Ishikawa (cell line): Measurements from ENCODE around the gene SH3RF3.

Experiments used
- EGR1 ChIP-seq: IDR thresholded peaks from 2 replicates; pipeline ENCODE4 v1.6.1; 2012
- EP300 ChIP-seq: IDR thresholded peaks from 2 replicates; pipeline ENCODE4 v1.6.1; 2012; ENCODE audit warnings: borderline replicate concordance
- REST ChIP-seq: IDR thresholded peaks from 2 replicates; pipeline ENCODE4 v1.6.1; 2012; ENCODE audit warnings: low read depth, mild to moderate bottlenecking
- TAF1 ChIP-seq: IDR thresholded peaks from 2 replicates; pipeline ENCODE4 v1.6.1; 2012; ENCODE audit warnings: low read depth, mild to moderate bottlenecking
- YY1 ChIP-seq: IDR thresholded peaks from 2 replicates; pipeline ENCODE4 v1.6.1; 2012; ENCODE audit warnings: low read depth
- TF ChIP-seq, protein P1 (sequence below): IDR thresholded peaks from 2 replicates; pipeline ENCODE4 v1.6.1; 2012

DNA sequence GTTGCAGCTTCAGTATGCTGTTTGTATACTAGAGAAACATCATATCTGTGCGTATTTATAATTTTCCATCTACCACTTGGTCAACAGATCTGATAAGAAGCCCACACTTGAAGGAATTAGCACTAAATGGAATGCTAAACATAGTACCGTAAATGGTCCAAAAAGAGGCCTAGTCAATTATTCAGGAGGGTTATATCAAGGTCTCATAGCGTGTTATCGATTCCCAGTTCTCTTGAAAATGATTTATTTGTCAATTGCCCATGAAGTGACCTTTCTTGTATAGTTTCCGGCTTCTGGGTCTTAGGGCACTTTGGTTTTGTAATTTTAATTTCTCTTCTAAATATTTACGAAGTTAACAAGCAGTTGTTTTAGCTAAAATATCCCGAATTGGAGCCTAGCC is 18.4 kb downstream of the SH3RF3 start:
- no peak for TF ChIP-seq EGR1
- no peak for TF ChIP-seq EP300
- no peak for TF ChIP-seq REST
- TF ChIP-seq, protein P1, sequence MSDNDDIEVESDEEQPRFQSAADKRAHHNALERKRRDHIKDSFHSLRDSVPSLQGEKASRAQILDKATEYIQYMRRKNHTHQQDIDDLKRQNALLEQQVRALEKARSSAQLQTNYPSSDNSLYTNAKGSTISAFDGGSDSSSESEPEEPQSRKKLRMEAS: no peak
- TF ChIP-seq TAF1: no peak
- no peak for TF ChIP-seq YY1
